HG03039 (cell line): Measurements from ENCODE around the gene ACE.

ENCODE experiments used
- ATAC-seq: cut with Tn5 transposase; IDR thresholded peaks from one replicate; pipeline ENCODE4 v1.9.1; 2021; ENCODE audit warnings: mild to moderate bottlenecking, moderate library complexity; ENCODE audit not compliant: unreplicated experiment

ACE gene

DNA sequence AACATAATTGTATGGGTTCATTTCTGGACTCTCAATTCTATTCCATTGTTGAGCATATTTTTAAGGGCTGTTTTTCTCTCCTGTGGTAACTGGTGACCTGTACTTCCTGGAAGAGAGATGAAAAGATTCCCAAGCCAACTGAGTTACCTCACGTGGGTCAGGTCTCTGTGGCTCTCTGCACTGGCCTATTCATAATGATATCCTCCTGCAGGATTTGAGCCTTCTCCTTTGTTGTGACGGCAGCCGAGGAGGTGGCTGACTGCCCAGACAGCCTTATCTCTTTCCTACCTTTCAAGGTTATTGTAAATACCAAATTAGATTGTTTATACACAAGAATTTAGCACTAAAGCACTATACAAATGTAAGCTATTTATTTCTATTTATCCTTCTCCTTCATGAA is 2.7 kb upstream of the ACE start:
- no peak for ATAC-seq

DNA sequence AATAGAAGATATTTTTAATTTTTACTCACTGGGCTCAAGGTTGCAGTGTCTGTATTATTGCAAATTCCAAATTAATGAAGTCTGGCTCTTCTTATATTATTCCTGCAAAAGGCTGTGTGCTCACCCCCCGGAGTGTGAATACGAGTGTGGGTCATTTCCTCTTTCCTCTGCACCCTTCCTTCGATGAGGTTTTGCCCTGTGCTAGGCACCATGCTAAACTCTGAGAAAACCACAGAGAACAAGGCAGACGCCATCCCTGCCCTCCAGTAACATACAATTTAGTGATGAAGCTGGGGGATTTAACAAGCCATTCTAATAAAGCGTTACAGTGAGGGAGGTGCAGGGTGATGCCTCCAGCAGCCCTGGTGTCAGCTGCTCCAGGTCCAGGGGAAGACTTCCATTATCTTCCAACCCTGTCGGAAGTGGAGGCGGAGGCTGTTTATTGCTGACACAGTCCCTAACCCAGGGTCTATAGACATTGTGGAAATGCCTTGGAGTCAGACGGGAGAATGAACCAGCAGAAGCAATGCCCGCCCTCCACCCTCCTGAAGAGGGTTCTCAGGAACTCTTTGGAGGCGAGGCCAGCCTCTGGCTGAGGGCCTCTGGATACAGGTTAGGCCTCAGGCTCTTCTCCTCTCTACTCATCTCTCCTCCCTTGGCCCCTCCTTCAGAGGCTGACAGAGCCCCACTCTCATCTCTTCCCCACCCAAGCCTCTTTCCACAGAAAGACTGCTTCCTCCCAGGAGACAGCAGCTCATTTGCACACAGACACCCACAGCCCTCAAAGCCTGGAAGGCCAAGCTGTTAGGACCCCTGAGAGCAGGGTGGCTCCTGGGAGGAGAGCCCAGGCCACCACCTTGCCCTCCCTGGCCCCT is 2.0 kb upstream of the ACE start:
- ATAC-seq, result no peak

GRCh38 chr17:63475491-63476412 is 1.1 kb upstream of the ACE start:
- ATAC-seq, result no peak

DNA sequence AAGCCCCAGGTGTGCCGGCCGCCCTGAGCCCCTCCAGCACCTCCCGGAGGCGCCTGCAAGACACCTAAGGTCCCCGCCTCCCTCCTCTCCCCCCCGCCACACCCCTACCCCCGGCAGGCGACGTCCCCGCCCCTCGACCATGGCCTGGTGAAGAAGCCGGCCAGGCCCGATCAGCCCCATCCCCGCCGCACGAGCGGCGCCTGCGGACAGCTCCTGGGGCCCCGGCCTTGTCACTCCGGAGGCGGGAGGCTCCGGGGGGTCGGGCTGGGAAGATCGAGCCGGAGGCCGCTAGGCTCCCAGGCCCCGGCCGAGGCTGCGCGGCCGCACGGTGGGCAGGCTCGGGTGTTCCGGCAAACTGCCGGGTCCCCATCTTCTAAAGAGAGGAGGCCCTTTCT is 405 bp upstream of the ACE start:
- ATAC-seq, result no peak

DNA sequence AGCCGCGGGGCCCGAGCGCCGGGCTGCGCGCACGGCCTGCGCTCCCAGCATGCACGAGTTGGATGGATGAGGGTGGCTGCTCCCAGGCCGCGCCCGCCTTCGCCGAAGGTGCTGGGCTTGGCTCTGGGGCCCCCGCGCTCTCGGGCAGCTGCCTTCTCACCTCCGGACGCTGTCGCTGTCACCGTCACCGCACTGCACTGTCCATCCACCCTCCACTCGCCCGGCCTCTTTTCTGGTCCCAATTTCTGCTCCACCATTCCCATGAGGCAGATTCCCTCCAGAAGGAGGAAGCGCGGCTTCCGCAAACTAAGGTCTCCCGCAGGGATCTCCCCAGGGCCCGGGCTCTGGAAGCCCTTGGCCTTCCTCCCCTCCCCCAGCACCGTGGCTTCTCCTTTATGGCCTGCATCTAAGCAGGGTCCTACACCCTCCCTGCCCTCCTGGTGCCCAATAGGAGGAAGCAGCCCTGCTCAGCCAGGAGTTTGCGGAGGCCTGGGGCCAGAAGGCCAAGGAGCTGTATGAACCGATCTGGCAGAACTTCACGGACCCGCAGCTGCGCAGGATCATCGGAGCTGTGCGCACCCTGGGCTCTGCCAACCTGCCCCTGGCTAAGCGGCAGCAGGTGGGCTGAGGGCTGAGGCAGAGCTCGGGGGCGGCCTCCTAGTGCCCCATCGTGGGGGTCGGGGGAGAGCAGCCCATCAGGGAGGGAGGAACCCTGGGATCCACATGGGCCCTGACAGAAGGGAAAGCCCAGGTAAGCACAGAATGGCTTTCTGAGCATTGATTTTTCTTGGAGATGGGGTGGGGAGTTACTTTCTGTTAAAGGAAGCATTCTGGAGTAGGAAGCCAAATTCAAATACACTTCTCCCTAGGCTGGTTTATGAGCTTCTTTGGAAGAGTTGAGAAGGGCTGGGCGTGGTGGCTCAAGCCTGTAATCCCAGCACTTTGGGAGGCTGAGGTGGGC is 899 bp downstream of the ACE start:
- ATAC-seq, result no peak

DNA sequence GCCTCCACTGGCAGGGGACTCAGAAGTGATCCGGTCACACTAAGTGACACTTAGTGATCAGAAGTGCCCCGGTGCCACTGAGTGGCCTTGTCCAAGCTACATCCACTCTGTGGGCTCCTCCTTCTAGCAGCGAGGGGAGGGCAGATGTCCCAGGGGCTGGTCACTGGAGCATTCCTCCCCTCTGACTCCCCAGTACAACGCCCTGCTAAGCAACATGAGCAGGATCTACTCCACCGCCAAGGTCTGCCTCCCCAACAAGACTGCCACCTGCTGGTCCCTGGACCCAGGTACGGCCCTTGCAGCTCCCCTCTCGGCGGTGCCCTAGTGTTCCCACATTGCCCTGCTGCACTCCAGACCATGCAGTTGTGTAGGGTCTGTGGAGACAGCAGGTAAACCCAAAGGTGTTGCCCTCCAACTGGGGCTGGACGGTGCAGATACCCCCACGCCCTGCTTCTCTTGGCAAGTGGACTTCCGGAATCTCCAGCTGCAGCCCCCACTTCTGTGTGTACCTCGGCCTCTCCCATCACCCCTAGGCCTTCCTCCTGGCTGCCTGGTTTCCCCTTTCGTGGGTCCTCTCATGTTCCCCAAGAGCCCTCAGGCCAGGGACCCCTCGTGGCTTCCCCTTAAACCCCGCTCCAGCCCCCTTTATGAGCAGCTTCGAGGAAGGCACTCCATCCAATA is 2.1 kb downstream of the ACE start:
- ATAC-seq, result no peak

GRCh38 chr17:63479495-63480184 is 2.8 kb downstream of the ACE start:
- no peak for ATAC-seq

DNA sequence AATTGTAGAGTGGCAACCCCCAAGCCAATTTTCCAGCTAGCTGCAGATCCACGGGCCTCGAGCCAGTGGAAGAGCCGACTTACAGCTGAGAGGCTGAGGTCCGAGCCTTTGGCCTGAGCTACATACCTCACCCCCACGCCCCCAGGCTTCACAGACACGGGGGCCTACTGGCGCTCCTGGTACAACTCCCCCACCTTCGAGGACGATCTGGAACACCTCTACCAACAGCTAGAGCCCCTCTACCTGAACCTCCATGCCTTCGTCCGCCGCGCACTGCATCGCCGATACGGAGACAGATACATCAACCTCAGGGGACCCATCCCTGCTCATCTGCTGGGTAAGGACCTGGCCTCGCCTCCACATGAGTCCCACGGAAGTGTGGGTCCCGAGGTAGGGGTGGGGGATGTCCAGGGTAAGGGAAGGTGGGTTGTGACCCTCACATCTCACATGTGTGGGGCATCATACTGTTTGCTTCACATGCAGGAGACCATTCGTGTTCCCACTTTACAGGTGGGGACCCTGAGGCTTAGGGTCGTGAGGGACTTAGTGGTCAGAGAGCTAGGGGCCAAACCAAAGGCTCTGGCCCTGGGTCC is 3.4 kb downstream of the ACE start:
- no peak for ATAC-seq

- no peak for ATAC-seq
These were observed 4.1 kb downstream of the ACE start for GRCh38 chr17:63480826-63481487.

DNA sequence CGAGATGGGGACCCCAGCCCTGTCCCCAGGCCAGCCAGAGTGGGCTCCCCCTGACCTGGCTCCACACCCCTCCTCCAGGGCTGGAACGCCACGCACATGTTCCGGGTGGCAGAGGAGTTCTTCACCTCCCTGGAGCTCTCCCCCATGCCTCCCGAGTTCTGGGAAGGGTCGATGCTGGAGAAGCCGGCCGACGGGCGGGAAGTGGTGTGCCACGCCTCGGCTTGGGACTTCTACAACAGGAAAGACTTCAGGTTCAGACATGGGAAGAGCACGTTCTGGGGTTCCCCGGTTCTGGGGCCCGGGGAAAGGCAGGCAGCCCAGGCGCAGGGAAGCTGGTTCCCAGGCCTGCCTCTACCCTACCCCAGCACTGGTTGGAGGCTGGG is 4.6 kb downstream of the ACE start:
- no peak for ATAC-seq

DNA sequence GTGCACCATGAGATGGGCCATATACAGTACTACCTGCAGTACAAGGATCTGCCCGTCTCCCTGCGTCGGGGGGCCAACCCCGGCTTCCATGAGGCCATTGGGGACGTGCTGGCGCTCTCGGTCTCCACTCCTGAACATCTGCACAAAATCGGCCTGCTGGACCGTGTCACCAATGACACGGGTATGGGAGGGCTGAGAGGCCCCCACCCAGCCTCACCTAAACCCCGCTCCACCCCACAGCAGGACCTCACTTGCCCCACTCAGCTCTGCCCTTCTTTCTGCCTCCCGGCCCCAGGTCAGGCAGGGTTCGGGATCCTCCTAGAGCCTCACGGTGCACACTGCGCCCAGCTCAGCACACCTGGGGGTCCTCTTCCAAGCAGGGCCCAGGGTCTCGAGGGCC is 5.6 kb downstream of the ACE start:
- ATAC-seq, result no peak

DNA sequence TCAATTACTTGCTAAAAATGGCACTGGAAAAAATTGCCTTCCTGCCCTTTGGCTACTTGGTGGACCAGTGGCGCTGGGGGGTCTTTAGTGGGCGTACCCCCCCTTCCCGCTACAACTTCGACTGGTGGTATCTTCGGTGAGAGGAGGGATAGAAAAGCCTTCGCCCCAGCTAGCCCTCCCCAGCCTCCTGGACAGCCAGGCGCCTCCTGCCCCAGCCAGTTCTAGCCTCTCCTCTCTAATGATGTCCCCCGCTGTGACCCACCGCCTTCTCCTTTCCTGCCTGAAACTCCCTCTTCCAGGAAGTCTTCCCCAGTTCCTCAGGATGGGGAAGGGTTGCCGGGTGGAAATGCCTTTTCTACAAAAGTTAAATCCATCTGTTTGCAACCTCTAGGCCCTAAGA is 6.2 kb downstream of the ACE start:
- no peak for ATAC-seq

DNA sequence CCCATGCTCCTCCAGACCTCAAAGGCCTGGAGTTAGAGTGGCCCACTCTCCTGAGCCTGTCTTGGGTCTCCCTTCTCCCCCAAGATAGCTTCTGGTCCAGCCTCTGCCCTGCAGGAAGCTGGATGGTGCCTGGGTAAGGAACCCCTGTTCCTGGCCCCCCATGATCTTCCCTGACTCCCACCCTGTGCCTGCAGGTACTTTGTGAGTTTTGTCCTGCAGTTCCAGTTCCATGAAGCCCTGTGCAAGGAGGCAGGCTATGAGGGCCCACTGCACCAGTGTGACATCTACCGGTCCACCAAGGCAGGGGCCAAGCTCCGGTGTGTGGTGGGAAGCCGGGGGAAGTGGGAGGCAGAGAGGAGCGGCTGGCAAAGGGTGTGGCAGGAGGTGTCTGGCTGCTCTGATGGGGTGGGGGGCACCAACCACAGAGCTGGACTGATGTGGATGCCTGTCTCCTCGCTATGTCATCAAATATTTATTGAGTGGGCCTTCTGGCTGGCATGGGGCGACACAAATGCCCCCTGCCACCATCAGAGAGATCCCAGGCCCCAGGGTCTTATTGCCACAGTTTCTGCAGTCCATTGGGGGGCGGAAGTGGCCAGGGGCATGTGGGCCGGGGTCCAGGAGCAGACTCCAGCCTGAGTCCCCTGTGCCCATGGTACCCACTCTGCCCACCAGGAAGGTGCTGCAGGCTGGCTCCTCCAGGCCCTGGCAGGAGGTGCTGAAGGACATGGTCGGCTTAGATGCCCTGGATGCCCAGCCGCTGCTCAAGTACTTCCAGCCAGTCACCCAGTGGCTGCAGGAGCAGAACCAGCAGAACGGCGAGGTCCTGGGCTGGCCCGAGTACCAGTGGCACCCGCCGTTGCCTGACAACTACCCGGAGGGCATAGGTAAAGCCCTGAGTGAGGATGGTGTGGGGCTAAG is 7.1 kb downstream of the ACE start:
- no peak for ATAC-seq

- no peak for ATAC-seq
These were observed 9.6 kb downstream of the ACE start for GRCh38 chr17:63486317-63487013.

DNA sequence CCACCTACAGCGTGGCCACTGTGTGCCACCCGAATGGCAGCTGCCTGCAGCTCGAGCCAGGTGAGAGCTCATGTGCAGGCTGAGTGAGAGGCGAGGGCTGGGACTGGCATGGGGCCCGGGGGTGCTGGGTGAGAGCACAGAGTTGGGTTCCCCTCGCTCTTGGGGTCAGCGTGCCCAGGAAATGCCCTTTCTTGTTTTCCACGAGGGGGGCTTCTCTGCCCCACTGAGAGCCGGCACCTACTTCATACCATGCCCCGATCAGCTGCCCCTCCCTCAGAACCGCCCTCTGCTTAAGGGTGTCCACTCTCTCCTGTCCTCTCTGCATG is 10.1 kb downstream of the ACE start:
- ATAC-seq, result no peak

DNA sequence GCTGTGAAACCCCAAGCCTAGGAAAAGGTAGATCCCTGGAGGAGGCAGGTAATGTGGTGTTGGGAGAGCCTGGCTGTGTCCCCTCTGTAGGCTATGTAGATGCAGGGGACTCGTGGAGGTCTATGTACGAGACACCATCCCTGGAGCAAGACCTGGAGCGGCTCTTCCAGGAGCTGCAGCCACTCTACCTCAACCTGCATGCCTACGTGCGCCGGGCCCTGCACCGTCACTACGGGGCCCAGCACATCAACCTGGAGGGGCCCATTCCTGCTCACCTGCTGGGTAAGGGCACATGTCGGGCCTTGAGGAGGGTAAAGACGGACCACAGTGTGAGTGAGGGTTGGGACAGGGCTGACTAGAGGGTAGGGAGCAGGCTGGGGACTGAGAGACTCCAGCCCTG is 12.0 kb downstream of the ACE start:
- no peak for ATAC-seq

DNA sequence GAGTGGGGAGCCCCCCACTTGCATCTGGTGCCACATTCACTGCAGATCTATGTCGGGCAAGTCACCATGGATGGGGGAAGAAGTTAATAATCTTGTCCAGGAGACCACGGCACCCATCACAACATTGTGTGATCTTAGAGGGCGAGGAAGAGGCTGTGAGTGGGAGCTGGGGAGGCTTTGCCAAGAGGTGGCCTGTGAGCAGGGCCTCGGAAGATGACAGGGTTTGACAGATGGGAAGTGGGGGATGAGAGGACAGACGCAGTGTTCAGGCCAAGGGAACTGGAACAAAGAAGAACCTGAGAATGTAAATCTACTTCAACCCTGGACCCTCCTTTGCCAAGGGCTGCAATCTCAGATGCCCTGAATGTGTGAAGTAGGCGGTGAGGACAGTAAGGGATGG is 12.4 kb downstream of the ACE start:
- ATAC-seq, result no peak
